ENCODE data around the gene GPC1. TPM values are rescaled to one million over a fixed set of nuclear protein-coding genes. Genes with fewer than 3 reads are reported as not detected.

GPC1 gene
- total and polyA plus RNA-seq, 2 experiments from 2014 or later = 9.0 to 46.2 TPM

DNA sequence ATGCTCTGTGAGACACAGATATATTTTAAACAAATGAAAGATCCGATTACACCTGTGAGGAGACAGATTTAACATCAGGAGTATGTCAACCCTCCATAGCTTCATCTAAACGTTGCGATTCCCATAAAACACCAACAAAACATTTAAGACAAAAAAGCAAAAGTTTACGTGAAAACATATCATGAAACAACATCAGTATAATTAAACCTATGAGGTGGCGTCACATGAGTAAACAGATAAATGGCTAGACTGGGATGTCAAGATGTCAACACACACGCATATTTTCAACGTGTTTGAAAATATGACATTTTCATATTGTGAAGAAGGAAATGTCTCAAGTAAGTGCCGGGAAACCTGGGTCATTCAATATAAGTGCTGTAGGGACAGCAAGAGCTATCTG lies 25.5 kb upstream of the GPC1 start:
- H3K27ac Mint-ChIP-seq = no peak overlapping the region
- no peaks in the 10 kb centered on the region for H3K27me3 ChIP-seq (ENCODE audit: insufficient read depth)
- no peak overlapping the region for H3K4me3 Mint-ChIP-seq
- H3K27me3 Mint-ChIP-seq (ENCODE audit: insufficient read depth, low read depth, poor library complexity) = no peaks in the 10 kb centered on the region
- H3K9me3 Mint-ChIP-seq = no peaks in the 10 kb centered on the region; the same call in 2 of the 3 replicates
- H3K4me2 ChIP-seq = no peak overlapping the region
- no peak overlapping the region for H3K4me3 ChIP-seq
- no peak for DNase-seq (ENCODE audit: low spot score)
- no peak overlapping the region for H3K27ac ChIP-seq (ENCODE audit: low read depth)
- H3K36me3 ChIP-seq (ENCODE audit: insufficient read depth) = no peaks in the 10 kb centered on the region
- no peaks in the 10 kb centered on the region for H3F3A ChIP-seq (replicated peaks; ENCODE audit: low read depth)
- no peaks in the 10 kb centered on the region; the same call in 2 of the 3 replicates for H3K36me3 Mint-ChIP-seq (ENCODE audit: low read depth)
- no peak overlapping the region for H2AFZ ChIP-seq
- no peaks in the 10 kb centered on the region for H3K79me2 ChIP-seq (replicated peaks; ENCODE audit: insufficient read depth)
- no peaks in the 10 kb centered on the region for H3K9me2 ChIP-seq (ENCODE audit: insufficient read depth)
- H4K20me1 ChIP-seq (replicated peaks; ENCODE audit: insufficient read depth) = no peaks in the 10 kb centered on the region
- H3K4me1 Mint-ChIP-seq = peaks cover 2% of the 10 kb centered on the region; the same call in 1 of the 3 replicates
- no peak for ATAC-seq
- no peak for TF ChIP-seq ZNF331 (CRISPR knock-in tag; IDR thresholded peaks at IDR 0.05; ENCODE audit: low read depth)
- H3K4me1 ChIP-seq (ENCODE audit: insufficient read depth) = no peaks in the 10 kb centered on the region

DNA sequence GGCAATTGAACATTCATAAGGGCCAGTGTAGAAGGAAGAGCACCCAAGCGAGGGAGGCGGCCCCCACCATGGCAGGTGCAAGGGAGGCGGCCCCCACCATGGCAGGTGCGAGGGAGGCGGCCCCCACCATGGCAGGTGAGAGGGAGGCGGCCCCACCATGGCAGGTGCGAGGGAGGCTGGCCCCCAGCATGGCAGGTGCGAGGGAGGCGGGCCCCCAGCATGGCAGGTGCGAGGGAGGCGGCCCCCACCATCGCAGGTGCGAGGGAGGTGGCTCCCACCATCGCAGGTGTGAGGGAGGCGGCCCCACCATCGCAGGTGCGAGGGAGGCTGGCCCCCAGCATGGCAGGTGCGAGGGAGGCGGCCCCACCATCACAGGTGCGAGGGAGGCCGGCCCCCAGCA lies 24.7 kb upstream of the GPC1 start:
- Histone ChIP-seq H3F3A (replicated peaks; ENCODE audit: low read depth) (no peaks in the 10 kb centered on the region), H3K4me3 (no peak overlapping the region), H3K4me2 (no peak overlapping the region), H3K79me2 (replicated peaks; ENCODE audit: insufficient read depth) (no peaks in the 10 kb centered on the region), H3K9me2 (ENCODE audit: insufficient read depth) (no peaks in the 10 kb centered on the region), H3K27ac (ENCODE audit: low read depth) (no peak overlapping the region), H2AFZ (no peak overlapping the region), H3K27me3 (ENCODE audit: insufficient read depth) (no peaks in the 10 kb centered on the region), H3K4me1 (ENCODE audit: insufficient read depth) (no peaks in the 10 kb centered on the region), H3K36me3 (ENCODE audit: insufficient read depth) (no peaks in the 10 kb centered on the region), H4K20me1 (replicated peaks; ENCODE audit: insufficient read depth) (no peaks in the 10 kb centered on the region)
- Mint-ChIP-seq H3K27ac (no peak overlapping the region), H3K9me3 (no peaks in the 10 kb centered on the region; the same call in 2 of the 3 replicates), H3K36me3 (ENCODE audit: low read depth) (no peaks in the 10 kb centered on the region; the same call in 2 of the 3 replicates), H3K4me3 (no peak overlapping the region), H3K27me3 (ENCODE audit: insufficient read depth, low read depth, poor library complexity) (no peaks in the 10 kb centered on the region), H3K4me1 (peaks cover 2% of the 10 kb centered on the region; the same call in 1 of the 3 replicates)
- ATAC-seq (no peak), DNase-seq (ENCODE audit: low spot score) (no peak)
- TF ChIP-seq CREB1 (CRISPR knock-in tag; IDR thresholded peaks at IDR 0.05; ENCODE audit: low read depth) = no peak
- TF ChIP-seq, protein P1, sequence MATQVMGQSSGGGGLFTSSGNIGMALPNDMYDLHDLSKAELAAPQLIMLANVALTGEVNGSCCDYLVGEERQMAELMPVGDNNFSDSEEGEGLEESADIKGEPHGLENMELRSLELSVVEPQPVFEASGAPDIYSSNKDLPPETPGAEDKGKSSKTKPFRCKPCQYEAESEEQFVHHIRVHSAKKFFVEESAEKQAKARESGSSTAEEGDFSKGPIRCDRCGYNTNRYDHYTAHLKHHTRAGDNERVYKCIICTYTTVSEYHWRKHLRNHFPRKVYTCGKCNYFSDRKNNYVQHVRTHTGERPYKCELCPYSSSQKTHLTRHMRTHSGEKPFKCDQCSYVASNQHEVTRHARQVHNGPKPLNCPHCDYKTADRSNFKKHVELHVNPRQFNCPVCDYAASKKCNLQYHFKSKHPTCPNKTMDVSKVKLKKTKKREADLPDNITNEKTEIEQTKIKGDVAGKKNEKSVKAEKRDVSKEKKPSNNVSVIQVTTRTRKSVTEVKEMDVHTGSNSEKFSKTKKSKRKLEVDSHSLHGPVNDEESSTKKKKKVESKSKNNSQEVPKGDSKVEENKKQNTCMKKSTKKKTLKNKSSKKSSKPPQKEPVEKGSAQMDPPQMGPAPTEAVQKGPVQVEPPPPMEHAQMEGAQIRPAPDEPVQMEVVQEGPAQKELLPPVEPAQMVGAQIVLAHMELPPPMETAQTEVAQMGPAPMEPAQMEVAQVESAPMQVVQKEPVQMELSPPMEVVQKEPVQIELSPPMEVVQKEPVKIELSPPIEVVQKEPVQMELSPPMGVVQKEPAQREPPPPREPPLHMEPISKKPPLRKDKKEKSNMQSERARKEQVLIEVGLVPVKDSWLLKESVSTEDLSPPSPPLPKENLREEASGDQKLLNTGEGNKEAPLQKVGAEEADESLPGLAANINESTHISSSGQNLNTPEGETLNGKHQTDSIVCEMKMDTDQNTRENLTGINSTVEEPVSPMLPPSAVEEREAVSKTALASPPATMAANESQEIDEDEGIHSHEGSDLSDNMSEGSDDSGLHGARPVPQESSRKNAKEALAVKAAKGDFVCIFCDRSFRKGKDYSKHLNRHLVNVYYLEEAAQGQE (IDR thresholded peaks at IDR 0.05; ENCODE audit: unreplicated experiment) = no peak
- no peak for TF ChIP-seq EZH2phosphoT487 (IDR thresholded peaks at IDR 0.05; ENCODE audit: unreplicated experiment)
- no peak for TF ChIP-seq STAT1 (IDR thresholded peaks at IDR 0.05; ENCODE audit: unreplicated experiment)
- no peak for TF ChIP-seq JUNB (IDR thresholded peaks at IDR 0.05; ENCODE audit: unreplicated experiment)
- TF ChIP-seq, protein P2, sequence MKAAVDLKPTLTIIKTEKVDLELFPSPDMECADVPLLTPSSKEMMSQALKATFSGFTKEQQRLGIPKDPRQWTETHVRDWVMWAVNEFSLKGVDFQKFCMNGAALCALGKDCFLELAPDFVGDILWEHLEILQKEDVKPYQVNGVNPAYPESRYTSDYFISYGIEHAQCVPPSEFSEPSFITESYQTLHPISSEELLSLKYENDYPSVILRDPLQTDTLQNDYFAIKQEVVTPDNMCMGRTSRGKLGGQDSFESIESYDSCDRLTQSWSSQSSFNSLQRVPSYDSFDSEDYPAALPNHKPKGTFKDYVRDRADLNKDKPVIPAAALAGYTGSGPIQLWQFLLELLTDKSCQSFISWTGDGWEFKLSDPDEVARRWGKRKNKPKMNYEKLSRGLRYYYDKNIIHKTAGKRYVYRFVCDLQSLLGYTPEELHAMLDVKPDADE (IDR thresholded peaks at IDR 0.05) = no peak
- TF ChIP-seq ZNF331 (CRISPR knock-in tag; IDR thresholded peaks at IDR 0.05; ENCODE audit: low read depth) = no peak
- TF ChIP-seq, protein P3, sequence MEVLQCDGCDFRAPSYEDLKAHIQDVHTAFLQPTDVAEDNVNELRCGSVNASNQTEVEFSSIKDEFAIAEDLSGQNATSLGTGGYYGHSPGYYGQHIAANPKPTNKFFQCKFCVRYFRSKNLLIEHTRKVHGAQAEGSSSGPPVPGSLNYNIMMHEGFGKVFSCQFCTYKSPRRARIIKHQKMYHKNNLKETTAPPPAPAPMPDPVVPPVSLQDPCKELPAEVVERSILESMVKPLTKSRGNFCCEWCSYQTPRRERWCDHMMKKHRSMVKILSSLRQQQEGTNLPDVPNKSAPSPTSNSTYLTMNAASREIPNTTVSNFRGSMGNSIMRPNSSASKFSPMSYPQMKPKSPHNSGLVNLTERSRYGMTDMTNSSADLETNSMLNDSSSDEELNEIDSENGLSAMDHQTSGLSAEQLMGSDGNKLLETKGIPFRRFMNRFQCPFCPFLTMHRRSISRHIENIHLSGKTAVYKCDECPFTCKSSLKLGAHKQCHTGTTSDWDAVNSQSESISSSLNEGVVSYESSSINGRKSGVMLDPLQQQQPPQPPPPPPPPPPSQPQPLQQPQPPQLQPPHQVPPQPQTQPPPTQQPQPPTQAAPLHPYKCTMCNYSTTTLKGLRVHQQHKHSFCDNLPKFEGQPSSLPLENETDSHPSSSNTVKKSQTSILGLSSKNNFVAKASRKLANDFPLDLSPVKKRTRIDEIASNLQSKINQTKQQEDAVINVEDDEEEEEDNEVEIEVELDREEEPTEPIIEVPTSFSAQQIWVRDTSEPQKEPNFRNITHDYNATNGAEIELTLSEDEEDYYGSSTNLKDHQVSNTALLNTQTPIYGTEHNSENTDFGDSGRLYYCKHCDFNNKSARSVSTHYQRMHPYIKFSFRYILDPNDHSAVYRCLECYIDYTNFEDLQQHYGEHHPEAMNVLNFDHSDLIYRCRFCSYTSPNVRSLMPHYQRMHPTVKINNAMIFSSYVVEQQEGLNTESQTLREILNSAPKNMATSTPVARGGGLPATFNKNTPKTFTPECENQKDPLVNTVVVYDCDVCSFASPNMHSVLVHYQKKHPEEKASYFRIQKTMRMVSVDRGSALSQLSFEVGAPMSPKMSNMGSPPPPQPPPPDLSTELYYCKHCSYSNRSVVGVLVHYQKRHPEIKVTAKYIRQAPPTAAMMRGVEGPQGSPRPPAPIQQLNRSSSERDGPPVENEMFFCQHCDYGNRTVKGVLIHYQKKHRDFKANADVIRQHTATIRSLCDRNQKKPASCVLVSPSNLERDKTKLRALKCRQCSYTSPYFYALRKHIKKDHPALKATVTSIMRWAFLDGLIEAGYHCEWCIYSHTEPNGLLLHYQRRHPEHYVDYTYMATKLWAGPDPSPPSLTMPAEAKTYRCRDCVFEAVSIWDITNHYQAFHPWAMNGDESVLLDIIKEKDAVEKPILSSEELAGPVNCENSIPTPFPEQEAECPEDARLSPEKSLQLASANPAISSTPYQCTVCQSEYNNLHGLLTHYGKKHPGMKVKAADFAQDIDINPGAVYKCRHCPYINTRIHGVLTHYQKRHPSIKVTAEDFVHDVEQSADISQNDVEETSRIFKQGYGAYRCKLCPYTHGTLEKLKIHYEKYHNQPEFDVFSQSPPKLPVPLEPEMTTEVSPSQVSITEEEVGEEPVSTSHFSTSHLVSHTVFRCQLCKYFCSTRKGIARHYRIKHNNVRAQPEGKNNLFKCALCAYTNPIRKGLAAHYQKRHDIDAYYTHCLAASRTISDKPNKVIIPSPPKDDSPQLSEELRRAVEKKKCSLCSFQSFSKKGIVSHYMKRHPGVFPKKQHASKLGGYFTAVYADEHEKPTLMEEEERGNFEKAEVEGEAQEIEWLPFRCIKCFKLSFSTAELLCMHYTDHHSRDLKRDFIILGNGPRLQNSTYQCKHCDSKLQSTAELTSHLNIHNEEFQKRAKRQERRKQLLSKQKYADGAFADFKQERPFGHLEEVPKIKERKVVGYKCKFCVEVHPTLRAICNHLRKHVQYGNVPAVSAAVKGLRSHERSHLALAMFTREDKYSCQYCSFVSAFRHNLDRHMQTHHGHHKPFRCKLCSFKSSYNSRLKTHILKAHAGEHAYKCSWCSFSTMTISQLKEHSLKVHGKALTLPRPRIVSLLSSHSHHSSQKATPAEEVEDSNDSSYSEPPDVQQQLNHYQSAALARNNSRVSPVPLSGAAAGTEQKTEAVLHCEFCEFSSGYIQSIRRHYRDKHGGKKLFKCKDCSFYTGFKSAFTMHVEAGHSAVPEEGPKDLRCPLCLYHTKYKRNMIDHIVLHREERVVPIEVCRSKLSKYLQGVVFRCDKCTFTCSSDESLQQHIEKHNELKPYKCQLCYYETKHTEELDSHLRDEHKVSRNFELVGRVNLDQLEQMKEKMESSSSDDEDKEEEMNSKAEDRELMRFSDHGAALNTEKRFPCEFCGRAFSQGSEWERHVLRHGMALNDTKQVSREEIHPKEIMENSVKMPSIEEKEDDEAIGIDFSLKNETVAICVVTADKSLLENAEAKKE (CRISPR knock-in tag; IDR thresholded peaks at IDR 0.05) = no peak
- TF ChIP-seq EZH2 (IDR thresholded peaks at IDR 0.05; ENCODE audit: low read depth, unreplicated experiment) = no peak
